ENCODE results near the gene SYNJ2BP. TPM values are rescaled to one million over a fixed set of nuclear protein-coding genes. Genes with fewer than 3 reads are reported as not detected.

SYNJ2BP gene
- polyA plus RNA-seq, 1 experiment: 29.2 TPM

DNA sequence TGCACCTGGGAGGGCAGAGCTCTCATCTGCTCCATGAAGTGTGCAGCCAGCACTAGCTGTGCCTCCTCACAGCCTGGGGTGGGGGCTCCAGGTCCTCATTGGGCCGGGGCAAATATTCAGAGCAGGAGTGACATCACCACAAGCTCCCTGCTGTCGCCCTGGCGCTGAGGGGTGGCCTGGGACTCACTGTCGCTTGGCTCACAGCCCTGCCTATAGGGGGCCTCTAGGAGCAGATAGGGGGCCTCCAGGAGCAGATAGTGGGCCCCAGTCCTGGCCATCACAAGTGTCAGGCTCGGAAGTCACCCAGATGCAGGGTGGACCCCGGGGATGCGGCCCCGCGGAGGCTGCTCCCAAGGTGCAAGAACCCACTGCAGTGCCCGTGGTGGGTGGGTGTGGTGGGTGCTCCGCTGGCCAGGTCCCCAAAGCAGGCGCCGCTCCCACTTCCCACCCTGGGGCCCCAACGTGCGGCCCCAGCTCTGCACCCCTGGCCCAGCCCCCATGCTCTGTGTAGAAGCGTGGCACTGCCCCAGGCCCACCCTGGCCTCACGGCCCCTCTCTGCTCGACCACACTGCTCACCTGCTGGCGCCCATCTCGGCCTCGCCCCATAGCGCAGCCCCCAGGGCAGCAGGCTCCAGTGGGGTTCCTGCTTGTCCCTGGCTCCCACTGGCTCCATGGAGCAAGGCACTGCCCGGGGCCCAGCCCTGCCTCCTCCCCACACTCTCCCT, 18.0 kb downstream of the SYNJ2BP start:
- POLR2A ChIA-PET: no interaction called here
- H3K9me3 ChIP-seq (ENCODE audit: control insufficient read depth, insufficient read depth, low read length): no peaks in the 10 kb centered on the region; the same call in 1 of the 2 replicates
- TF ChIP-seq, protein P1, sequence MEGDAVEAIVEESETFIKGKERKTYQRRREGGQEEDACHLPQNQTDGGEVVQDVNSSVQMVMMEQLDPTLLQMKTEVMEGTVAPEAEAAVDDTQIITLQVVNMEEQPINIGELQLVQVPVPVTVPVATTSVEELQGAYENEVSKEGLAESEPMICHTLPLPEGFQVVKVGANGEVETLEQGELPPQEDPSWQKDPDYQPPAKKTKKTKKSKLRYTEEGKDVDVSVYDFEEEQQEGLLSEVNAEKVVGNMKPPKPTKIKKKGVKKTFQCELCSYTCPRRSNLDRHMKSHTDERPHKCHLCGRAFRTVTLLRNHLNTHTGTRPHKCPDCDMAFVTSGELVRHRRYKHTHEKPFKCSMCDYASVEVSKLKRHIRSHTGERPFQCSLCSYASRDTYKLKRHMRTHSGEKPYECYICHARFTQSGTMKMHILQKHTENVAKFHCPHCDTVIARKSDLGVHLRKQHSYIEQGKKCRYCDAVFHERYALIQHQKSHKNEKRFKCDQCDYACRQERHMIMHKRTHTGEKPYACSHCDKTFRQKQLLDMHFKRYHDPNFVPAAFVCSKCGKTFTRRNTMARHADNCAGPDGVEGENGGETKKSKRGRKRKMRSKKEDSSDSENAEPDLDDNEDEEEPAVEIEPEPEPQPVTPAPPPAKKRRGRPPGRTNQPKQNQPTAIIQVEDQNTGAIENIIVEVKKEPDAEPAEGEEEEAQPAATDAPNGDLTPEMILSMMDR (IDR thresholded peaks at IDR 0.05; ENCODE audit: low read depth, low read length): no peak

DNA sequence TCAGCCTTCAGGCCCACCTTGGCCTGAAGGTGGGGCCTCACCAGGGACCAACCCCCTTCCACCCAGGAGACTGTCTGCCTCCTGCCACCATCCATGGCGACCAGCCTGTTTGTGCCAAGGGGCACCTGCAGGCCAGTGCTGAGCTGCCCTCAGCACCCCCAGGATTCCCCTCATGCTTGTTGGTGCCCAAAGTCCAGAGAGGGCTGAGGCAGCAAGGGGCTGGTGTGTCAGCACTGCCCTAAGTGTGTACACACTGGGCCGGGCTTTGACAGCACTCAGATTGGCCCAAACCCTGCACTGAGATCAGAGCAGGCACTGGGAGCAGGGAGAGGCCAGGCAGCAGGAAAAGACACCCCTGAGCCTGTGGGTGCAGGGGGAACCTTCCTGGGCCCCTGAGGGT, 18.6 kb downstream of the SYNJ2BP start:
- H3K27ac ChIP-seq (ENCODE audit: low read depth, low read length): no peak overlapping the region
- no peak for DNase-seq (ENCODE audit: low read depth, low spot score)
- H3K27me3 ChIP-seq (ENCODE audit: control insufficient read depth, insufficient read depth, low read length): no peaks in the 10 kb centered on the region
- no peaks in the 10 kb centered on the region; the same call in 1 of the 2 replicates for H3K9me3 ChIP-seq (ENCODE audit: control insufficient read depth, insufficient read depth, low read length)
- POLR2A ChIA-PET: no interaction called here
- TF ChIP-seq, protein P1 (IDR thresholded peaks at IDR 0.05; ENCODE audit: low read depth, low read length): no peak
- H3K4me3 ChIP-seq (ENCODE audit: low read depth, low read length): no peak overlapping the region
- CTCF ChIA-PET: no interaction called here

More for the DNA sequence above, 18.0 kb downstream of the SYNJ2BP start:
- H3K27ac ChIP-seq (ENCODE audit: low read depth, low read length): no peak overlapping the region
- no peak overlapping the region for H3K4me3 ChIP-seq (ENCODE audit: low read depth, low read length)
- DNase-seq (ENCODE audit: low read depth, low spot score): no peak
- H3K27me3 ChIP-seq (ENCODE audit: control insufficient read depth, insufficient read depth, low read length): no peaks in the 10 kb centered on the region
- CTCF ChIA-PET: no interaction called here

DNA sequence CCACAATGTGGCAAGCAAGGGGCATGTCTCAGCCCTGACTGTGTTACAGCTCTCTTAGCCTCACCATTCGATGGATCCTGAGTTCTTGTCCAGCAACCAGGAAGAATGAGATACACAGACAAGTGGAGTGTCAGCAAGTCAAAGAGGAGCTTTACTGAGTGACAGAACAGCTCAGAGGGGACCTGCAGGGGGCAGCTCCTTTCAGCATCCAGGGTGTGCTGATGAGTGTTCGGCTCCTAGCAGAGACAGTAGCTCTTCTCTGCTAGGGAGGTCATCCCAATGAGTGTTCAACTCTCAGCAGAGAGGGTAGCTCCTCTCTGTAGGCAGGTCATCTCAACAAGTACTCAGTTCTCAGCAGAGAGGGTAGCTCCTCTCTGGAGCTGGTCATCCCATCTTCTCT, 19.1 kb downstream of the SYNJ2BP start:
- POLR2A ChIA-PET: no interaction called here
- no peaks in the 10 kb centered on the region for H3K27me3 ChIP-seq (ENCODE audit: control insufficient read depth, insufficient read depth, low read length)
- H3K9me3 ChIP-seq (ENCODE audit: control insufficient read depth, insufficient read depth, low read length): no peaks in the 10 kb centered on the region; the same call in 1 of the 2 replicates
- CTCF ChIA-PET: no interaction called here
- no peak for DNase-seq (ENCODE audit: low read depth, low spot score)
- no peak overlapping the region for H3K4me3 ChIP-seq (ENCODE audit: low read depth, low read length)
- TF ChIP-seq, protein P1 (IDR thresholded peaks at IDR 0.05; ENCODE audit: low read depth, low read length): no peak
- H3K27ac ChIP-seq (ENCODE audit: low read depth, low read length): no peak overlapping the region

DNA sequence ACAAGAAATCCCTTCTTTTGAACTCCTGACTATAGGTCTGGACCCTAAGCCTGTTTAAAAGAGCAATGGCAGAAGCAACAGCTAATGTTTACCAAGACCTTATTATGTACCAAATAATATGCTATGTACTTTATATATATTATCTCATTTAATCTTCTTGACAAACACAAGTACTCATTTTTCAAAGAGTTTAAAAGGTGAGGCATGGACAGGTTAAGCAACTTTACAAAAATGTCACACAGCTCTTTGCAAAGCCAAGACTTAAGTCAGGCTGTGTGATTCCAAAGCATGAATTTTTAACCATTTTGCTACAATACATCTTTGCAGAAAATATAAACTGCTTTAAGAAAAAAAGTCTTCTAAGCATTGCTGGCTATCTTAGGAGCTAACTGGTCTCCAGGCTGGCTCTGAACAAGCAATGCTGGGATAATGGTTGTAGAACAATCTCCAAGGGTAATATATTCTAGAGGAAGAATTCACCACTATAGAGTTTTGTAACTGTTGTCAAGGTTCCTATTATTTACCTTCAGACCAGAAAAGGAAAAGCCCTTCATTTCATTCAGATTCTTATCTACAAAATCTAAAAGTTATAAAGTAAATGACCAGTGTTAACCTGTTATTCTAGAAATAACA, 22.1 kb downstream of the SYNJ2BP start:
- POLR2A ChIA-PET: no interaction called here
- no peaks in the 10 kb centered on the region for H3K27me3 ChIP-seq (ENCODE audit: control insufficient read depth, insufficient read depth, low read length)

DNA sequence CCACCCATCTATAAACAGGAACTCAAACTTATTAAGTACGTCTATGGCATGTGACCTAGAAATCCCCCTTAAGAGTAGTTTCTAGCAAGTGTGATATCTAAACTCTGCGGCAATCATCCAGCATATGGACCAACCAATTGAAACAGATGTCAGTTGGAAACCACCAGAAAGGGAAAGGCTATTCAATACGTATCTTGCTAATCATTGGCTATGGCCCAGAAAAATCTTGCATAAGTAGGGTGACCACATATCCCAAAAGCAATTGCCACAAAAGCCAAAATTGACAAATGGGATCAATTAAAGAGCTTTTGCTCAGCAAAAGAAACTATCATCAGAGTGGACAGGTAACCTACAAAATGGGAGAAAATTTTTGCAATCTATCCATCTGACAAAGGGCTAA, 24.2 kb downstream of the SYNJ2BP start:
- H3K9me3 ChIP-seq (ENCODE audit: control insufficient read depth, insufficient read depth, low read length): no peaks in the 10 kb centered on the region
- POLR2A ChIA-PET: no interaction called here
- H3K27me3 ChIP-seq (ENCODE audit: control insufficient read depth, insufficient read depth, low read length): no peaks in the 10 kb centered on the region
- no peak overlapping the region for H3K4me3 ChIP-seq (ENCODE audit: low read depth, low read length)
- no peak overlapping the region for H3K27ac ChIP-seq (ENCODE audit: low read depth, low read length)
- CTCF ChIA-PET: no interaction called here
- no peak for DNase-seq (ENCODE audit: low read depth, low spot score)
- TF ChIP-seq, protein P1 (IDR thresholded peaks at IDR 0.05; ENCODE audit: low read depth, low read length): no peak

More for the DNA sequence above, 22.1 kb downstream of the SYNJ2BP start:
- CTCF ChIA-PET: no interaction called here
- Histone ChIP-seq H3K27ac (ENCODE audit: low read depth, low read length) (no peak overlapping the region), H3K4me3 (ENCODE audit: low read depth, low read length) (no peak overlapping the region), H3K9me3 (ENCODE audit: control insufficient read depth, insufficient read depth, low read length) (no peaks in the 10 kb centered on the region; the same call in 1 of the 2 replicates)
- DNase-seq (ENCODE audit: low read depth, low spot score): no peak
- TF ChIP-seq, protein P1 (IDR thresholded peaks at IDR 0.05; ENCODE audit: low read depth, low read length): no peak
